ENCODE results near the gene NPHP1.

- TF ChIP-seq CTCF (IDR thresholded peaks at IDR 0.05; ENCODE audit: borderline replicate concordance, extremely low read depth, low read length, poor library complexity, severe bottlenecking) (no peak), EZH2 (IDR thresholded peaks at IDR 0.05; ENCODE audit: borderline replicate concordance, low read depth, low read length, severe bottlenecking) (no peak)
Observed at GRCh38 chr2:110116033-110116710, 88.6 kb downstream of the NPHP1 start.

Data from DND-41 (cell line).